Subcutaneous adipose tissue (tissue), 4 donors: ENCODE data around the gene RNF149. TPM values are rescaled to one million over a fixed set of nuclear protein-coding genes. Genes with fewer than 3 reads are reported as not detected.

Source experiments
- CTCF ChIP-seq: fragments of 450-650 bp; IDR thresholded peaks from one replicate; pipeline ENCODE4 v1.5.1; 2016; ENCODE audit warnings: low read depth, mild to moderate bottlenecking, control low read depth, antibody characterized with exemption, moderate library complexity
- total RNA-seq, 4 donors: library from RNA; depleted of rRNA; stranded (reverse); fragments of >200 nt; gene quantifications; one replicate each; pipeline ENCODE4 v1.1.0, GENCODE V29; 2016

The RNF149 gene
- total RNA-seq, 4 donors from 2014 or later, result 68.2 to 157 (median 84.5) TPM

- TF ChIP-seq CTCF, result no peak
Observed at GRCh38 chr2:101277111-101277510, 31.4 kb downstream of the RNF149 start.

GRCh38 chr2:101274142-101274541 is 34.4 kb downstream of the RNF149 start:
- no peak for TF ChIP-seq CTCF

GRCh38 chr2:101273056-101273455 is 35.4 kb downstream of the RNF149 start:
- TF ChIP-seq CTCF, result no peak

- TF ChIP-seq CTCF, result no peak
Observed at GRCh38 chr2:101272045-101272784, 36.3 kb downstream of the RNF149 start.

GRCh38 chr2:101270700-101271259 is 37.7 kb downstream of the RNF149 start:
- no peak for TF ChIP-seq CTCF

GRCh38 chr2:101267671-101268656 is 40.5 kb downstream of the RNF149 start:
- TF ChIP-seq CTCF, result no peak
